K562 (cell line): ENCODE measurements around the gene MGAT5.

ENCODE experiments used
- CTCF ChIP-seq, 3 experiments: IDR thresholded peaks in 2 of 3; conservative IDR thresholded peaks in 1 of 3; 2 replicates each; pipeline ENCODE4 v1.5.1; 2011 to 2012; ENCODE audit warnings: low read length in 3 of 3, mild to moderate bottlenecking in 3 of 3, control low read depth in 2 of 3, improper control_type of control experiment in 1 of 3, inconsistent platforms in 1 of 3, low read depth in 1 of 3, mixed read lengths in 1 of 3, moderate library complexity in 1 of 3; ENCODE audit not compliant: insufficient read depth in 2 of 3
- FOXK1 ChIP-seq: sonication (generic); formaldehyde crosslinking; IDR thresholded peaks from 2 replicates; pipeline ENCODE4 v1.8.0; 2022; ENCODE audit warnings: missing genetic modification reagents, mild to moderate bottlenecking, borderline replicate concordance
- ILK ChIP-seq: fragments of 450-650 bp; IDR thresholded peaks from 2 replicates; pipeline ENCODE4 v1.6.1; 2016; ENCODE audit warnings: missing genetic modification characterization, low read depth, mild to moderate bottlenecking, missing compliant biosample characterization, moderate library complexity, borderline replicate concordance
- SMC3 ChIP-seq: conservative IDR thresholded peaks from 2 replicates; pipeline ENCODE4 v1.6.1; 2011; ENCODE audit warnings: low read depth, low read length, improper control_type of control experiment; ENCODE audit not compliant: insufficient read depth
- ZBTB8A ChIP-seq: fragments of 450-650 bp; IDR thresholded peaks from 2 replicates; pipeline ENCODE4 v1.6.1; 2018; ENCODE audit warnings: mild to moderate bottlenecking, moderate library complexity; ENCODE audit not compliant: partially characterized antibody
- TF ChIP-seq, protein P1 (sequence below): fragments of 250-450 bp; sonication (Bioruptor Pico); IDR thresholded peaks from 2 replicates; pipeline ENCODE4 v1.8.0; 2022; ENCODE audit warnings: moderate library complexity, mild to moderate bottlenecking, inconsistent platforms

DNA sequence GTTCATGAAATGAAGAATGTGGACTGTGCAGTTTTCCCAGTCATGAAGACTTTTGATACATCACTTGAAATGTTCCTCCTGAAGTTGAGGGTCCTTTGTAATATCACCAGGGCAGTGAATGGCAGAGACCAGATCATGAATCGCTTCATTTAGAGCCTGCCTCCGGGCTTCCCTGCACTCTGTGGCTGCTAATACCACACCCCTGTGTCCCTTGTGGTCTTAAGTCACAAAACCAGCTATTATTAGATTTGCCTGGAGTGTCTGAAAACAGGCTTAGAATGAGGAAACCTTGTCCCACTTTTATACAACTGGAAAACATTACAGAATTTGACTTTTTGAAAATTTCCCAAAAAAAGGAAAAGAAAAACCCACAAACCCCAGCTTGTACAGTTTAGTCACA, 147.9 kb downstream of the MGAT5 start:
- TF ChIP-seq FOXK1 (no peak), CTCF (IDR thresholded peaks at IDR 0.05 in 2 of 3, conservative IDR thresholded peaks at IDR 0.05 in 1 of 3; ENCODE audit: insufficient read depth in 2 of 3, low read depth in 1 of 3, low read length in 3 of 3) (no peak), ZBTB8A (no peak), SMC3 (no peak), ILK (tag) (no peak)
- TF ChIP-seq, protein P1, sequence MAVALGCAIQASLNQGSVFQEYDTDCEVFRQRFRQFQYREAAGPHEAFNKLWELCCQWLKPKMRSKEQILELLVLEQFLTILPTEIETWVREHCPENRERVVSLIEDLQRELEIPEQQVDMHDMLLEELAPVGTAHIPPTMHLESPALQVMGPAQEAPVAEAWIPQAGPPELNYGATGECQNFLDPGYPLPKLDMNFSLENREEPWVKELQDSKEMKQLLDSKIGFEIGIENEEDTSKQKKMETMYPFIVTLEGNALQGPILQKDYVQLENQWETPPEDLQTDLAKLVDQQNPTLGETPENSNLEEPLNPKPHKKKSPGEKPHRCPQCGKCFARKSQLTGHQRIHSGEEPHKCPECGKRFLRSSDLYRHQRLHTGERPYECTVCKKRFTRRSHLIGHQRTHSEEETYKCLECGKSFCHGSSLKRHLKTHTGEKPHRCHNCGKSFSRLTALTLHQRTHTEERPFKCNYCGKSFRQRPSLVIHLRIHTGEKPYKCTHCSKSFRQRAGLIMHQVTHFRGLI, result no peak
